ENCODE data around the gene ATXN1. TPM values are rescaled to one million over a fixed set of nuclear protein-coding genes. Genes with fewer than 3 reads are reported as not detected.
A peak's percentile ranks its signal among the peaks of the same experiment; 100 is the strongest.

ATXN1 gene
- total and polyA plus RNA-seq, 2 of the 13 experiments (the other 11 are each of a cell fraction or from before 2014, with no cell fraction given) = 20.7 to 39.5 TPM

DNA sequence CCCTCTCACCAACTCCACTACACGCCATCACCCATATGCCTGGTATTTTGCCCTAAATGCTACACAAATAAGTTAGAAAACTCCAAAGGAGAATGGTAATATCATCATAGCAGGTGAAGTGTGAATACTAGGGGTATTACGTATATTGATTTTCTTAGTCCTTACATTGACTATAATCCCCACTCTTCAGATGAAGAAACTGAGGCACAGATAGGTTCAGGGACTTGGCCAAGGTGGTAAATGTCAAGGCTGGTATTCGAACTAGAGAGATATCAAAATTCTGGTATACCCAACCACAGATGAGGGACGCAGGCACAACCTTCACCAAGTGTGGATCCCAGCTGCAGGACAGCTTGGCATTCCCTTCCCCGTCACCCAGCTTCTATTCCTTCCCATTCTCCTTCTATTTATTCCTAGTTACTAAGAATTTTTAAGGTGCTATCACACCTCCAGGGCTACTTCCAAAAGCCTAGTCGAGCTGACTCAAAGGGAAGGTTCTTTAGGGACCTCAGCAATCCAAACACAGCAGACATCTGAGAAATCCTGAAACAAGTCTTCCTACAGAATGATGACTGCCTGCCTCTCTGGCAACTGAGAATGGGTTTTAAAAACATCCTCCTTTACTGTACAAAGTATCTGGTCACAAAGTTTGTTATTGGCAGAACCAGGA lies 32.6 kb downstream of the ATXN1 start:
- Histone ChIP-seq H3K4me3 (replicated peaks in 1 of 3; ENCODE audit: insufficient read depth in 1 of 3, low read depth in 2 of 3, low read length in 3 of 3) (peak overlapping the region in 2 of 3 experiments; percentile 15 to 27; a peak in 3 of 6 replicates), H3K4me1 (ENCODE audit: insufficient read depth, low read length) (peaks cover 100% of the 10 kb centered on the region), H3K4me2 (ENCODE audit: low read depth, low read length) (peak overlapping the region; percentile 70), H3K27ac (ENCODE audit: extremely low read length, insufficient read depth, low read length) (peak overlapping the region; percentile 79), H2AFZ (ENCODE audit: low read length) (no peak overlapping the region), H3K9me3 (ENCODE audit: low read length) (no peaks in the 10 kb centered on the region), H3K9ac (ENCODE audit: insufficient read depth, low read depth, low read length) (peak overlapping the region; percentile 59), H3K79me2 (ENCODE audit: insufficient read depth, low read length) (peaks cover 37% of the 10 kb centered on the region), H3K27me3 (ENCODE audit: control insufficient read depth in 1 of 2, insufficient read depth in 2 of 2, low read length in 2 of 2) (no peaks in the 10 kb centered on the region), H3K36me3 (replicated peaks in 1 of 2; ENCODE audit: control insufficient read depth in 1 of 2, insufficient read depth in 2 of 2, low read length in 2 of 2) (no peaks in the 10 kb centered on the region), H4K20me1 (ENCODE audit: insufficient read depth, low read length) (no peaks in the 10 kb centered on the region)
- ChIA-PET CTCF (ENCODE audit: low intra/inter-chr PET ratio, low total read pairs) (no interaction called here), POLR2A (interaction anchor here (0.7 to 3.7 kb wide), 18 partner anchors 9 to 153 kb away, joined by 3 to 24 read pairs (median 5); partner anchors contain the start of gene ATXN1)
- WGBS (ENCODE audit: low lambda C conversion rate) = 66% methylated on average over 6 of the region's 6 CpGs
- intact Hi-C loops (cut with micrococcal nuclease; ENCODE audit: unreplicated experiment) (loop anchor here (1.0 to 2.0 kb wide), 4 partner anchors 24 to 46 kb away; partner anchors contain the start of gene ATXN1), in situ Hi-C loops (cut with HindIII; ENCODE audit: extremely low pct_ligation_motif_present, low pct_unique_long_range_greater_than_20kb) (loop anchor here (5.0 kb wide), 1 partner anchor 41 kb away; no protein-coding TSS in a partner anchor)
- TSS peak; percentile 20 for BruUV-seq (replicated peaks)
- peak; percentile 56 for ATAC-seq
- no peak for DNase-seq (ENCODE audit: low spot score)
- no peak for FAIRE-seq
- TF ChIP-seq NFE2L2 (IDR thresholded peaks at IDR 0.05; ENCODE audit: low read length) (no peak), IKZF1 (IDR thresholded peaks at IDR 0.05) (no peak), ZSCAN12 (CRISPR knock-in tag; IDR thresholded peaks at IDR 0.05) (no peak), POLR2AphosphoS2 (IDR thresholded peaks at IDR 0.05; ENCODE audit: low read depth, low read length) (no peak), ZFP90 (CRISPR knock-in tag; IDR thresholded peaks at IDR 0.05; ENCODE audit: borderline replicate concordance) (no peak), TMF1 (CRISPR knock-in tag; IDR thresholded peaks at IDR 0.05; ENCODE audit: low read depth) (no peak), ZBTB7B (CRISPR knock-in tag; IDR thresholded peaks at IDR 0.05) (no peak), ZNF264 (CRISPR knock-in tag; IDR thresholded peaks at IDR 0.05) (no peak), ARHGAP35 (CRISPR knock-in tag; IDR thresholded peaks at IDR 0.05; ENCODE audit: borderline replicate concordance) (no peak), ONECUT2 (CRISPR knock-in tag; IDR thresholded peaks at IDR 0.05) (peak; percentile 16; the same call in 1 of the 2 replicates), BHLHE40 (IDR thresholded peaks at IDR 0.05; ENCODE audit: low read length) (peak; percentile 19; the same call in 1 of the 2 replicates), BORCS8-MEF2B (CRISPR knock-in tag; IDR thresholded peaks at IDR 0.05) (0 out of 2 replicates have a peak, but pooled peaks have one; percentile 2), ZNF564 (CRISPR knock-in tag; IDR thresholded peaks at IDR 0.05) (no peak), EHMT2 (IDR thresholded peaks at IDR 0.05; ENCODE audit: borderline replicate concordance, low read depth, low read length) (no peak), KAT7 (CRISPR knock-in tag; IDR thresholded peaks at IDR 0.05; ENCODE audit: borderline replicate concordance) (0 out of 2 replicates have a peak, but pooled peaks have one; percentile 15), ZNF30 (CRISPR knock-in tag; IDR thresholded peaks at IDR 0.05) (no peak), ZNF598 (CRISPR knock-in tag; IDR thresholded peaks at IDR 0.05; ENCODE audit: borderline replicate concordance) (no peak), ZNF431 (CRISPR knock-in tag; IDR thresholded peaks at IDR 0.05; ENCODE audit: borderline replicate concordance, low read depth) (no peak)
- TF ChIP-seq, protein P1, sequence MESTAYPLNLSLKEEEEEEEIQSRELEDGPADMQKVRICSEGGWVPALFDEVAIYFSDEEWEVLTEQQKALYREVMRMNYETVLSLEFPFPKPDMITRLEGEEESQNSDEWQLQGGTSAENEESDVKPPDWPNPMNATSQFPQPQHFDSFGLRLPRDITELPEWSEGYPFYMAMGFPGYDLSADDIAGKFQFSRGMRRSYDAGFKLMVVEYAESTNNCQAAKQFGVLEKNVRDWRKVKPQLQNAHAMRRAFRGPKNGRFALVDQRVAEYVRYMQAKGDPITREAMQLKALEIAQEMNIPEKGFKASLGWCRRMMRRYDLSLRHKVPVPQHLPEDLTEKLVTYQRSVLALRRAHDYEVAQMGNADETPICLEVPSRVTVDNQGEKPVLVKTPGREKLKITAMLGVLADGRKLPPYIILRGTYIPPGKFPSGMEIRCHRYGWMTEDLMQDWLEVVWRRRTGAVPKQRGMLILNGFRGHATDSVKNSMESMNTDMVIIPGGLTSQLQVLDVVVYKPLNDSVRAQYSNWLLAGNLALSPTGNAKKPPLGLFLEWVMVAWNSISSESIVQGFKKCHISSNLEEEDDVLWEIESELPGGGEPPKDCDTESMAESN (CRISPR knock-in tag; conservative IDR thresholded peaks at IDR 0.05) = no peak
- TF ChIP-seq, protein P2, sequence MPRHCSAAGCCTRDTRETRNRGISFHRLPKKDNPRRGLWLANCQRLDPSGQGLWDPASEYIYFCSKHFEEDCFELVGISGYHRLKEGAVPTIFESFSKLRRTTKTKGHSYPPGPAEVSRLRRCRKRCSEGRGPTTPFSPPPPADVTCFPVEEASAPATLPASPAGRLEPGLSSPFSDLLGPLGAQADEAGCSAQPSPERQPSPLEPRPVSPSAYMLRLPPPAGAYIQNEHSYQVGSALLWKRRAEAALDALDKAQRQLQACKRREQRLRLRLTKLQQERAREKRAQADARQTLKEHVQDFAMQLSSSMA (CRISPR knock-in tag; IDR thresholded peaks at IDR 0.05) = no peak
- TF ChIP-seq, protein P3, sequence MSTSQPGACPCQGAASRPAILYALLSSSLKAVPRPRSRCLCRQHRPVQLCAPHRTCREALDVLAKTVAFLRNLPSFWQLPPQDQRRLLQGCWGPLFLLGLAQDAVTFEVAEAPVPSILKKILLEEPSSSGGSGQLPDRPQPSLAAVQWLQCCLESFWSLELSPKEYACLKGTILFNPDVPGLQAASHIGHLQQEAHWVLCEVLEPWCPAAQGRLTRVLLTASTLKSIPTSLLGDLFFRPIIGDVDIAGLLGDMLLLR (CRISPR knock-in tag; IDR thresholded peaks at IDR 0.05) = no peak
- TF ChIP-seq, protein P4, sequence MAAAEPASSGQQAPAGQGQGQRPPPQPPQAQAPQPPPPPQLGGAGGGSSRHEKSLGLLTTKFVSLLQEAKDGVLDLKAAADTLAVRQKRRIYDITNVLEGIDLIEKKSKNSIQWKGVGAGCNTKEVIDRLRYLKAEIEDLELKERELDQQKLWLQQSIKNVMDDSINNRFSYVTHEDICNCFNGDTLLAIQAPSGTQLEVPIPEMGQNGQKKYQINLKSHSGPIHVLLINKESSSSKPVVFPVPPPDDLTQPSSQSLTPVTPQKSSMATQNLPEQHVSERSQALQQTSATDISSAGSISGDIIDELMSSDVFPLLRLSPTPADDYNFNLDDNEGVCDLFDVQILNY (CRISPR knock-in tag; conservative IDR thresholded peaks at IDR 0.05) = no peak
